Left kidney (tissue), 2 donors: ENCODE data around the gene ETV1. TPM values are rescaled to one million over a fixed set of nuclear protein-coding genes. Genes with fewer than 3 reads are reported as not detected.

Experiments used
- DNase-seq: peaks from one replicate; pipeline ENCODE4 v3.0.0-alpha.2; 2013
- polyA plus RNA-seq: library from polyadenylated mRNA; unstranded; fragments of 120-200 nt; gene quantifications from one replicate; pipeline ENCODE4 v1.2.1, GENCODE V29; 2013; ENCODE audit not compliant: insufficient read length

Gene ETV1
- polyA plus RNA-seq, 1 donor = 45.6 TPM

DNA sequence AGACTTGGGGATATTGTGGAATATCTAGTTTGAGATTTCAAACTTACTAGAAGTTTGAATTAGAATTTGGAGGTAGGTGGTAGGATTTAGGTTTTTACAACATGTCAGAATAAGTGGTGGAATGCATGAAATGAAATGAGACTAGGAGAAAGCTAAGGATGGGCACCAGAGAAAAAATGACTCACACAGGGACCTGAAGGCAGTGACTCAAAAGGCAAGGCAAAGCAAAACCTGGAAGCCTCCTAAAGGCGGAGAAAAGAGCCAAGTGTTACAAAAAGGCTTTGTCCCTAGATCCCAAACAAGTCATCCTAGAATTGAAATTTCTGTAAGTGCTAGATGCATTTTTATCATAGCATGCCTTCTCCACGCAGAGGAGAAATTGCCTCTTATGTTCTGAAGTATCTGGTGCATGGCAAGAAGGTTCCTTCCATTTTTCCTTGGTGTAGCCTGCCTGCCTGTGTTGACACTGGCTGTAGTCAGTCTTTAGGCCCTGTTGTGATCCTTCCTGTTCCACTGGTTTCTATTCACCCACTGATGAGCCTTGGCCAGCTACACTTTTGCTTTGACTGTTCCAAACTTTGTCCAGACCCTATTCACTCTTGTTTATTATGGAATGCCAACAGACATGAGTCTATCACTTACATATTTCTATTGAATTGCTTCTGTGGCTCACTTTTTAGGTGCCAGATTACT lies 109.3 kb downstream of the ETV1 start:
- no peak for DNase-seq

DNA sequence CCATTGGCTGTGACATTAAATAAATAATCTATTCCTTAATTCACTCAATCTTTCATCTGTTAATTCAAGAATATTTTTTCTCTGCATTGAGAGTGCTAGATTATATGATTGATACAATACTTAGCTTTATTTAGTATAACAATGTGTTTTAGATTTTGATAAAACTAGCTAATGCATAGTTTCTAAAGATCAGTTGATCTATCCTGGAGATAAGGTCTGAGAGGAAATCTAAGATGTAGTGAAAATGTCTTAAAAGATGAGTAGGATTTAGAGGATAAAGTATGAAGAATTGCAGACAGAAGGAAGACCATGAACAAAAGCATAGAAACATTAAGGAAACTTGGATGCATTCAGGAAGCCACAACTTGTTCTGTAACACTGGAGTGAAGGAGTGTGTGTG lies 110.3 kb downstream of the ETV1 start:
- DNase-seq = no peak

DNA sequence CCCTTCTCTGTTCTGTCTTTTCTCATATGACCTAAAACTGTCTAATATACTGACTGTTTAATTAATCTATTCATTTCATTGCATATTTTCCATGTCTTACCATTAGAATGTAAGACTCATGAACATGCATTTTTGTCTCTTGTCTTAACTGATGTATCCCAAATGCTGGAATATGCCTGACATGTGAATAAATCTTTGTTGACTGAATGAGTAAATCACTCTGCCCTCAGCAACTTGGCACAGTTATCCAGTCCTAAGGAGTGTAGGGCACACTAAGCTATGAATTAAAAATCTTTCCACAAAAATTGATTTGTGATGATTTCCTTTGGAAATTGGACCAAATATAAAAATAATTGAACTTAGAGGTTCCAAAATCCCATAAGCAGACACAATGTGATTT lies 111.3 kb downstream of the ETV1 start:
- DNase-seq = no peak

DNA sequence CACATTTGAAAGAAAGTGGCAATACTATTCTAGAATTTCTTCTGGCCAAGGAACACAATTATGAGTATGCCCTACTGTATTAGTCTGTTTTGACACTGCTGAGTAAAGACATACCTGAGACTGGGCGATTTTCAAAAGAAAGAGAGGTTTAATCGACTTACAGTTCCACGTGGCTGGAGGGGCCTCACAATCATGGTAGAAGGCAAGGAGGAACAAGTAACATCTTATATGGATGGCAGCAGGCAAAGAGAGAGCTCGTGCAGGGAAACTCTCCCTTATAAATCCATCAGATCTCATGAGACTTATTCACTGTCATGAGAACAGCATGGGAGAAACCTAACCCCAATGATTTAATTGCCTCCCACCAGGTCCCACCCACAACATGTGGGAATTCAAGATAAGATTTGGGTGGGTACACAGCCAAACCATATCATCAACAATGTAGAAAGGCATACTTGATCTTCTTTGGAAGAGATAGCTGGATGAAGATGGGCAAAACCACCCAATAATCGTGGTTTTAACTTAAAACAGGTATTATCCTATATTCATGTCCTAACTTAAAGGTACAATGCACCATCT lies 113.9 kb downstream of the ETV1 start:
- no peak for DNase-seq

DNA sequence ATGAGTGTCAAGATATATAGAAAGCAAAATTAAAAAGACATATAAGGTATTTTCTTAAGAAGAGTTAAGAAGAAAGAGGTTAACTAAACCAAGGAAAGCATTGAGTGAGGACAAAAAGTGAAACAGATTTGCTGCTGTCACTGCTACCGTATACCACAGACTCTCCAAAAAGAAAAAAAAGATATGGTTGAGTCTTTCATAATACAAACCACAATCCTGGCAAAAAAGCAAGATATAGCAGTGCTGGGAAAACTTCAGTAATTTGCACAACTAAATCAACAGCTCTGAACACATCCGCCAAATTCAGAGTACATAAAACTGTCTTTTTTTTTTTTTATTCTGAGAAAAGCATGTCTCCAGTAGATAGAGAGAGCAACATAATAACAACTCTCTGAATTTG lies 114.7 kb downstream of the ETV1 start:
- no peak for DNase-seq

DNA sequence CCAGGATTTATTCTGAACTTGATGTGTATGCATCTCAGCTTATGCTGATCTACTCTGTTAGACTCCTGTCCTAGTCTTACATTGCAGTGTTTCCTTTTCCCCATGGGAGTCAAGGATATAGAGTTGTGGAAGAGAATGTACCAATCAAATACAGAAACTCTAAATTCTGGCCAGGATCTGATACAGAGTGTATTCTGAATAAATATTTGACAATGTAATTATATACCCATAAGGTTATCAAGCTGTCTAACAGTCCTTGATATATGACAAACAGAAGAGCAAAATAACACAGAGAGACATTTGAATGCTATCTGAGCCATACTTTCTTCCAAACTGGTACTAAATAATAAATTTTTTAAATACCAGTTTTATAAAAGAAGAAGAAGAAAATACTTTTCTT lies 116.8 kb downstream of the ETV1 start:
- no peak for DNase-seq

DNA sequence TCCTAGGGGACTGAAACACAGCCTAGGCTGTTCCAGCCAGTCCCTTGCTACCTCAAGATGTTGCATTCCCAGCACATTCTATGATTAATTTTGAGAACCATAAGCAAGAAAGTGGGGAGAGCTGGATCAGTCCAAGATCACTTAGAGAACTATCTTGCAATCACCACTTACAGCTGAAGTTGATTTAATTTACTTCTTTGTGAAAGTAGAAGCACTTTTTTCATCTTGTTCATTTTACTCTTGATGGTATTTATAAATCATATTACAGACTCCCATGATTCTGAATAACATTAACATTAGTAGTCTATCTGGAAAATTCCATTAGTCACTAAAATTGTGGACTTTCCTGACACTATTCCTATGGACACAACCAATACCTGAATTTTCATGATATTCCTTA lies 118.5 kb downstream of the ETV1 start:
- no peak for DNase-seq

DNA sequence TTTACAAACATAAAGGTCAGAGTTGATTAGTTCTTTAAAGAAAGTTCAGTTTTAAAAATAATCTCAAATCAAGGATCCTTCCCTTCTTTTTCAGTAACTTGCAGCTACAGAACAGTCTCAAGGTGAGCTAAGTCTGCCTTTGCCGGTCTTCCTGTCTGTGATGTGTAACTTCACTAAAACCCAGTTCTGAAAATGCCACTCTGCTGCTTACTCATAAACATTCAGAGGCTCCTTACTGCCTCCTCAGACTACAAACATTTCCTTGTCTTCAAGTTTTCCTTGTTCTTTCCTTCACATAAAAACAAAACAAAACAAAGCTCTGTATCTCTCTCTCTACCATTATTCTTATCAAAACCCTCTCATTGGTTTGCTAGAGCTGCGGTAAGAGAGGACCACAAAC lies 128.7 kb downstream of the ETV1 start:
- no peak for DNase-seq

DNA sequence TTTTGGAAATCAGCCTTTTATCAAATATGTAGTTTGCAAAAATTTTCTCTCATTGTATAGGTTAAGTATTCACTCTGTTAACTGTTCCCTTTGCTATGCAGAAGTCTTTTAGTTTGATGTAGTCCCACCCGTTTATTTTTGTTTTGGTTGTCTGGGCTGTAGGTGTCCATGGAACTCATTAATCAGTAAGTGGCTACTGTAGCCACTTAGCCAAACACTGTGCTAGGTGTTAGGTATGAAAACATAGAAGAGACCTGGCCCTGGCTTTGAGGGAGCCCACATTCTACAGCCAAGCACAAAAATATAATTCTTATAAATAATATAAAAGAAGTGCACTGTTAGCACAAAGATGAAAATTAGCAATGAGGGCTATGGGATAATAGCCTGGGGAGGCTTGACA lies 133.5 kb downstream of the ETV1 start:
- no peak for DNase-seq

DNA sequence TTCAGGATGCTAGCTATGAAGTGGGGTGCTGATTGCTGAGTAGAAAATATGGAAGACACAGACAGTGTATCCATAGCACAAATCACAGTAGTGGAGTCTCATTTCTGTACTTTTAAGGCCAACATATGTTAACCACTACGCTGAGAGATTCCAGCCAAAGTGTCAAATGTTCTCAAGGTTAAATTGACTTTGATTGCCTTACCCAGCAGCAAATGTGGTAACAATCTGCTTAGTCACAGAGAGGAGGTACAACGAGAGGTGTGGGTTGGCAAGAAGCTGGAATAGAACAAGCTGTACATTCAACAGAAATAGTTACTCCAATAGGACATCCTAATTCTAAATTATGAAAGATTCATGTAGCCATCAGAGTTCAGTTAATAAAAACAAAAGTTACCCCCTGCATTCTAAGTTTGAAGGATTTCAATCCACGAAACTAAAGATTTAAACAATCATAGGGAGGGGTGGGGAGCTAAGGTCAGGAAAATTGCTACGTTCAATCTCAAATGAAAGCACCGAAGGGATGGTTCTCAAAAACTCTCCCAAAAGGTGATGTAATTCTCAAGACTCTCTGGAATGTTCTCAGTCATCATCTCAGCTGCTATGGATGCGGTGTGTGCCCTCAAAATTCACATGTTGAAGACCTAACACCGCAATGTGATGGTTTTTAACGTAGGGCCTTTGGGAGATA lies 137.0 kb downstream of the ETV1 start:
- no peak for DNase-seq

DNA sequence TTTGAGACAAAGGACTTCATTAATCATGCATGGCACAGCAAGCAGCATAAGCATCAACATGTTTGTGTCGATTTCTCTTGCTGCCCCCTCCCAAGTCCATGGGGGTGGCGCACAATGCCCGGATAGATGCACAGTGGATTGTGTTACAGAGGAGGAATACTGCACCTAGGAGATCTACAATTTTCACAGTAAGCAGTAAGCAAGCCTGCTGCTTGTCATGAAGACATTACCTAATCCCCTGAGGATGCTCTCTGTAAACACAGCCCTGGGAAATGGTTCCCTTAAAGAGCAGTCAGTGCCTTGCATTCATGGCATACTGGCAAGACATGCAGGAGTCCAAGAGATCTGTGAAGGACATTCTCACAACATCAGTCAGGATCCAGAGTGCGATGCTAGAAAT lies 137.7 kb downstream of the ETV1 start:
- DNase-seq = no peak

DNA sequence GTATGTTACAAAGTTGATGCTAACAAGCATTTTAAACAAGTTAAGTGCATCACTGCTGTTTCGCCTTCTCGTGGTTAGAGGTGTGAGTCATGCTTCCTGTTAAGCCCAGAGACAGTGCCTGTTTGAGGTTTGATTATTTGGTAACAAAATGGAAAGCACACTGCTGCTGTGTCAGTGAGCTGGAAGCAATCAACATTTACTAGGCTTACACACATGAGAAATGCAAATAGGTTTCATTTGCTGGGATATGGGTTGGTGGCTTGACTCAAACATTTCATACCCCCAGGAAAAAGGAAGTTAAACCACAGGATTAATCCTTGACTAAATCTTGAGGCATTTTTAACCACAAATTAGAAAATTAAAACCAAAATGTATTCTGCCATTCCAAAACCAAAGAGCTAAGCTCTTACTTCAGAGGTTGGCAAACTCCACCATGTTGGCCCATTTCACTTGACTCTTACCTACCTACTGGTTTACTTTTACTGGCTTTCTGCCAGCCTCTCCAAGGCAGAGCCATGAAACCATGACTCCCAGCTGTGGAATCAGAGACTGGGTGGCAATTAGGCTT lies 139.2 kb downstream of the ETV1 start:
- no peak for DNase-seq

DNA sequence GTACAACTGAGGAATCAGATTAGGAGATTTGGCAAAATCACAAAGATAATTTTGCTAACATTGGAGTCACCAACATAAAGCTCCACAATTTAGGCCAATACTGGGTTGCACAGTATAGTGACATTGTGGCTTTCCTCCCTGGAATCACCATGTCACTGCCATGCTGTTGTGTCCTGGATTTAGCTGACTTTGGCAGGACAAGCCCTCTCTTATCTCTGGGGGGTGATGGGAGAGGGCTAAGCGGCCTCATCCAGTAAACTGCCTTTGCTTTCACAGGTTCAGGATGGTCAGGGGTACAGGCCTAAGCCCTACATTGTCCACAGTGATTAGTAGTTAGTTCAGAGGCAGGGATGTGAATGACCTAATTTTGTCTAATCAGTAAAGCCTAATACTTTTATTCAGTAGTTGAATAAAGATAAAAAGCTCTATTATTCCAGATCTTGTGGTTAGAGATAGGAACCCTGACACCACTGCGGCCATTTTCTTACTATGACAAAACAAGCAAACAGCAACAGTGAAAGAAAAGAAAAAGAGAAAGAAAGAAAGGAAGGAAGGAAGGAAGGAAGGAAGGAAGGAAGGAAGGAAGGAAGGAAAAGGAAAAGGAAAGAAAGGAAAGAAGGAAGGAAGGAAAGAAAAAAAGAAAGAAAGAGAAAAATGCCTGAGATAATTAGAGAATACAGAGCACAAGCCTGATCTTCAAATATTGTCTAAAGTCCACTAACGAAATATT lies 140.1 kb downstream of the ETV1 start:
- DNase-seq = no peak

DNA sequence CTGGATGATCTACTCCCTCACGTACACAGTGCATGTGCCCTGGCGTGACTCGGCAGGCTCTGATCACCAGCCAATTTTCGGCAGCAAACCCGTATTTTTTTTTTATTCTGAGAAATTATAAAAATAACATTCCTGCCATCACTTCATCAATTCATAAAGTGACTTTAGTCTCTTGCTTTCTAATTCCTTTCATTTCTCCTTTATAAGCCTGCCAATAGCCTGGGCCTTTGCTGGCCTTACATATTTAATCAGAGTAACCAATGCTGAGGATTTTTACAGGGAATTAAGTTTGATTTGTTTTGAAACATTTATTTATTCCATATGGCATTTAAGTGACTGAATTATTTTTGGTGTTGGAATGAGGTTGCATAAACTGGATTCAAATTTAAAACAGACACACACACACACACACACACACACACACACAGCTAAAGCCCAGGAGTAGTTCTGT lies 140.8 kb downstream of the ETV1 start:
- DNase-seq = no peak

DNA sequence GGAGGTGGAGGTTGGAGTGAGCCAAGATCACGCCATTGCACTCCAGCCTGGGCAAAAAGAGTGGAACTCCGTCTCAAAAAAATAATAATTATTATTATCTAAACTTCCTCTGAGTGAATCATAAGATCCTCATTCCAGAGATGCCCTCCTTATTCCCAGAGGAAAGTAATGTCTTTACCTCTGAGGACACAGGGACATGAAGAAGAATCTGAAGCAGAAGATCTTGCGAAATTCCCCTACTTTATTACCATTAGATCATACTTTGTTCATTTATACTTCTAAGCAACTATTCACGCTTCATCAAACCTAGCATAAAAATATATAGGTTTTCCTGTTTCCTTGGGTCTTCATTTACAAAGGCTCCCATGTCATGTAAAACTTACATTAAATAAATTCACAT lies 143.1 kb downstream of the ETV1 start:
- no peak for DNase-seq

DNA sequence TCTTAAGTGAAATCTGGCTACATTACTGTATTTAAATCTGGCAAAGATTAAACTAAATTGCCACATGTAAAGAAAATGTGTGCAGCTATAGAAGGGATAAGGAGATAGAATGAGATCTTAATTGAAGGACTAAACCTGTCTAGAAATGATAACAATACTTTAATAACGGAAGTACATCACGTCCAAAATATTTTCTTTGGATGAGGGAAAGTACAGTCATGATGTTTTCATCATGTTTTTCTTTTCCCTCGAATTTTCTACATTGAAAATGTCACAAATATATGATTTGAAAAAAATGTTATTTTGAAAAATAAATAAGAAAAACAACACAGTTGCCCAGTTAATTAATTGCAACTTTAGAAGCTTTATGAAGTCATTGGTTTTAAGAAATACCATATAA lies 143.9 kb downstream of the ETV1 start:
- DNase-seq = no peak

DNA sequence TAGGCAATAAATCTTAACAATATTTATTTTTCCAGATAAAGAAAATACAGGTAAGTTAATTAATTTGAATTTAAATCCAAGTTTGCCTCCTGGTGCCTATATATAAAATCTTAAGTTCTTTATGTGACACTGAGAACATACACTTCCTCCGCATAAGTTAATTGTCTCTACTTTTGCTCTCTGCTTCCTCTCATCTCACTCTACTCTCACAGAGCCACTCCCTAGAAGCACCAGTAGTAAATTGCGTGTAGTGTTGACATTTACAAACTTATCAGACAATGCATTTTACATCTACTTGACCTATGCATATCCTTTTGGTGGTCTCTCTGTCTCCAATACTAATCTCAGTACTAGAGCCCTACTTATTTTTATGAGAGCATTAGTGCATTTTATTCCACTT lies 144.5 kb downstream of the ETV1 start:
- no peak for DNase-seq

DNA sequence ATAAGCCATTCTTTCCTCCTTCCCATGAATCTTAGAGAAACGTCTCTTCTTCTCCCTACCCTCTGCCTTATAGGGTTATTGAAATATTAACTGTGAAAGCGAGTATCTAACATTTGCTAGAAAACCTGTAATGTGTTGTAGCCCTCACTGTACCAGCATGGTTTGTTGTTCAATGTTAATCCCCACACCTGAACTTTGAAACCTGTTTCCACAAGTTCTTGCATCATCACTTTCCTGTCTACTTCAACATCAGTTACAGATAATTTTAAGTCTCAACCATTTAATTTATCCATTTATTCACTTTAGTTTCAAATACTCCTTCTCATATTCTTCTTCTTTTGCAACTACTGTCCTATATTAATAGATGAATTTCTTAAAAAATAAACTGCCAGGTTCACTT lies 148.2 kb downstream of the ETV1 start:
- DNase-seq = no peak
